RWPE1 (cell line): Measurements from ENCODE around the gene PRDM11.

Source experiments
- CTCF ChIA-PET: fragments of 350-600 bp; sonication (Branson Sonifier 250); formaldehyde crosslinking; extraction: SDS; loops from one replicate; lab custom pipeline; 2021; lab: Yijun Ruan, JAX
- POLR2A ChIA-PET: fragments of 400-600 bp; formaldehyde crosslinking; extraction: SDS; loops from one replicate; lab custom pipeline; 2020; ENCODE audit warnings: antibody characterized with exemption; ENCODE audit not compliant: low non-redundant PET; lab: Yijun Ruan, JAX
- DNase-seq: peaks from one replicate; pipeline ENCODE4 v3.0.0; 2012; ENCODE audit warnings: low spot score
- H3K27ac ChIP-seq: fragments of 450-650 bp; 2 replicates; pipeline ENCODE4 v1.5.1; 2017
- TF ChIP-seq, protein P1 (sequence below): fragments of 450-650 bp; conservative IDR thresholded peaks from 2 replicates; pipeline ENCODE4 v1.5.1; 2017; ENCODE audit warnings: low read depth, mild to moderate bottlenecking

PRDM11 gene

DNA sequence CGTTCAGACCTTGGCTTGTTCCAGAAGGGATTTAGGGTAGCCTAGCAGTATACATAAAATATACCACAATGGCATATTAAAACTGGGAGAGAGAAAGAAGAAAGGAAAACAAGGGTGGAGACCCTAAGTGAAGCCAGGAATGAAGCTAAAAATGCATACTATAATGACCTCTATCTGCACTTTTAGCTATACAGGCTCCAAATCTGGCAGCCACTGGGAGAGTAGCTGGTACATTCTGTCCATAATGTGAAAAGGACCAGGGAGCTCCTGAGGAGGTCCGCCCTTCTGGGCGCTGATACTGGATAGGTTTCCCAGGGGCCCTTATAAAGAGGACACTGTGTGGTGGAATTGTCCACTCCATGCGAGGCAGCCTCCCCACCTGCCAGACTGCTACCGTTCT, 42.8 kb downstream of the PRDM11 start:
- TF ChIP-seq, protein P1, sequence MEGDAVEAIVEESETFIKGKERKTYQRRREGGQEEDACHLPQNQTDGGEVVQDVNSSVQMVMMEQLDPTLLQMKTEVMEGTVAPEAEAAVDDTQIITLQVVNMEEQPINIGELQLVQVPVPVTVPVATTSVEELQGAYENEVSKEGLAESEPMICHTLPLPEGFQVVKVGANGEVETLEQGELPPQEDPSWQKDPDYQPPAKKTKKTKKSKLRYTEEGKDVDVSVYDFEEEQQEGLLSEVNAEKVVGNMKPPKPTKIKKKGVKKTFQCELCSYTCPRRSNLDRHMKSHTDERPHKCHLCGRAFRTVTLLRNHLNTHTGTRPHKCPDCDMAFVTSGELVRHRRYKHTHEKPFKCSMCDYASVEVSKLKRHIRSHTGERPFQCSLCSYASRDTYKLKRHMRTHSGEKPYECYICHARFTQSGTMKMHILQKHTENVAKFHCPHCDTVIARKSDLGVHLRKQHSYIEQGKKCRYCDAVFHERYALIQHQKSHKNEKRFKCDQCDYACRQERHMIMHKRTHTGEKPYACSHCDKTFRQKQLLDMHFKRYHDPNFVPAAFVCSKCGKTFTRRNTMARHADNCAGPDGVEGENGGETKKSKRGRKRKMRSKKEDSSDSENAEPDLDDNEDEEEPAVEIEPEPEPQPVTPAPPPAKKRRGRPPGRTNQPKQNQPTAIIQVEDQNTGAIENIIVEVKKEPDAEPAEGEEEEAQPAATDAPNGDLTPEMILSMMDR, result no peak
- ChIA-PET CTCF (interaction anchor here (0.5 kb wide), 1 partner anchor 182 kb away, joined by 3 read pairs; no protein-coding TSS in a partner anchor), POLR2A (interaction anchor here (0.5 kb wide), 1 partner anchor 1140 kb away, joined by 6 read pairs; no protein-coding TSS in a partner anchor)
- no peak overlapping the region for H3K27ac ChIP-seq
- DNase-seq, result no peak

DNA sequence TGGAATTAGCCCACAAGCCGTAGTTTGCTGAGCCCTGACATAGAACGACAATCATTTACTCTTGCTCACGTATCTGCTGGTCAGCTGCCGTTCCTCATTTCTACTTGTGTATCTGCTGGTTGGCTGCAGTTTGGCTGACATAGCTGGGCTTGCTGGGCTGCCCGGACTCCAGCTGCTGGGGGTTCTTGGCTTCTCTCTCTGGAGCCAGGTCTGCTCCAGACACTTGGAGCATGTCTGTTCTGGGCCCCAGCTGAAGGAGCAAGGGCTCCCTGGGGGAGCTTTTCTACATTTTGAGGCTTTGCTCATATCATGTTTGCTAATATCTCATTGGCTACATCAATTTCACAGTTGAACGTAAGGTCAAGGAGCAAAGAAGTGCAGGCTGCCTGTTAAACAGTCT, 47.3 kb downstream of the PRDM11 start:
- no peak for DNase-seq
- TF ChIP-seq, protein P1, result no peak
- ChIA-PET CTCF (no interaction called here), POLR2A (no interaction called here)
- no peak overlapping the region for H3K27ac ChIP-seq

DNA sequence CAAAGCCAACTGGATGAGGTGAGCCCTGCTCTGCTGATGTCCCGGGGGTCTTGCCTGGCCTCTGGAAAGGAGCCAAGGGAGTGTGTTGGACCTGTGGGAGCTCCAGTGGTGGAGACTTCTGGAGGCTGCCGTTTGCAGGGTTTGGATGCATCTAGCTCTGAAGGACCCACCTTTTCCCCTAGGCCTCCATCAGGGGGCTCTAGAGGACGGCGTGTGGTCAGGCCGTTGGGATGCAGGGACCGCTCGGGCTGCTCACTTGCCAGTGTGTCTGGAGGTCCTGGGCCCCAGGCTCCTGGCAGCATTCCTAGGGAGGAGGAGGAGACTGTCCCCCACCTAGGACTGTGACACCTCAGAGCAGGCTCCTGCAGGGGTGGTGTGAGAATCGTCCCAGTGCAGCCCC, 58.3 kb downstream of the PRDM11 start:
- CTCF ChIA-PET, result interaction anchor here (0.6 kb wide), 1 partner anchor 277 kb away, joined by 4 read pairs; no protein-coding TSS in a partner anchor
- no peak for DNase-seq

DNA sequence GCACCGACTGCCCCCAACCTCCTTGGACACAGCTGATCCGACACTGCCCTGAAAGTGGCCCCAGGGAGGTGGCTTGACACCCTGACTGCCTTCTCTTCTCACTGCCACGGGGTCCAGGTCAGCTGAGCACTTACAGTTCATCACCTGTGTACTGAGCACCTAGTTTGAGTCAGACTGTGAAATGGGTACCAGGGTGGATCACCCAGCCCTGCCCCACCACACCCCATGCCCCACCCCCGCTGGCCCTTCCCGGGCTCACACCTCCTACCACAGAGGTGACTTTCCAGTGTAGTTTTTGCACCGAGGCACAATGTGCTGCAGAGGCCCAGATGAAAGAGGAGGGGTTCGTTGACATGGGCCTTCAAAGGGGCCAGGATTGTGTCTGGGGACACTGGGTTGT, 59.5 kb downstream of the PRDM11 start:
- POLR2A ChIA-PET, result no interaction called here
- DNase-seq, result no peak
- CTCF ChIA-PET, result interaction anchor here (0.9 to 1.2 kb wide), 2 partner anchors 23 to 278 kb away, joined by 3 to 5 read pairs; no protein-coding TSS in a partner anchor
- TF ChIP-seq, protein P1, result no peak
- H3K27ac ChIP-seq, result no peak overlapping the region

More for the DNA sequence above, 58.3 kb downstream of the PRDM11 start:
- TF ChIP-seq, protein P1, result no peak
- POLR2A ChIA-PET, result no interaction called here
- H3K27ac ChIP-seq, result no peak overlapping the region

DNA sequence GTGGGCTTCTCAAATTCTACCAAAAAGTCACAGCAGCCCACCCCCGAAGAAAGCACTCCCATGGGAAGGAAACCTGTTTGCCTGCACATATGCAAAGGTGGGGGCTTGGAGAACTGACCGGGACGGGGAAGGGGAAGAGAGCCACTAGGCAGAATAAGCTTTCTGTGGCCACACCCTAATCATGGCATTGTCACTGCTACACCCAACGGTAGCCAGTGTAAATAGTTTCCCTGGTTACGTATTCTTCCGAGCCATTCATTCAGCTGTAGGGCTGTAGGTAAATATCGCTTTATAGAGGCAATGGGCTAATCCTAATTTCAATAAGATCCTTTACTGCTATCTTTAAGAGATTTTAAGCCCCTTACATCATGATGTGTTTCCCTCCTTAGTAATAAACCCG, 61.7 kb downstream of the PRDM11 start:
- TF ChIP-seq, protein P1, result no peak
- no peak overlapping the region for H3K27ac ChIP-seq
- CTCF ChIA-PET, result no interaction called here
- POLR2A ChIA-PET, result no interaction called here
- DNase-seq, result no peak

DNA sequence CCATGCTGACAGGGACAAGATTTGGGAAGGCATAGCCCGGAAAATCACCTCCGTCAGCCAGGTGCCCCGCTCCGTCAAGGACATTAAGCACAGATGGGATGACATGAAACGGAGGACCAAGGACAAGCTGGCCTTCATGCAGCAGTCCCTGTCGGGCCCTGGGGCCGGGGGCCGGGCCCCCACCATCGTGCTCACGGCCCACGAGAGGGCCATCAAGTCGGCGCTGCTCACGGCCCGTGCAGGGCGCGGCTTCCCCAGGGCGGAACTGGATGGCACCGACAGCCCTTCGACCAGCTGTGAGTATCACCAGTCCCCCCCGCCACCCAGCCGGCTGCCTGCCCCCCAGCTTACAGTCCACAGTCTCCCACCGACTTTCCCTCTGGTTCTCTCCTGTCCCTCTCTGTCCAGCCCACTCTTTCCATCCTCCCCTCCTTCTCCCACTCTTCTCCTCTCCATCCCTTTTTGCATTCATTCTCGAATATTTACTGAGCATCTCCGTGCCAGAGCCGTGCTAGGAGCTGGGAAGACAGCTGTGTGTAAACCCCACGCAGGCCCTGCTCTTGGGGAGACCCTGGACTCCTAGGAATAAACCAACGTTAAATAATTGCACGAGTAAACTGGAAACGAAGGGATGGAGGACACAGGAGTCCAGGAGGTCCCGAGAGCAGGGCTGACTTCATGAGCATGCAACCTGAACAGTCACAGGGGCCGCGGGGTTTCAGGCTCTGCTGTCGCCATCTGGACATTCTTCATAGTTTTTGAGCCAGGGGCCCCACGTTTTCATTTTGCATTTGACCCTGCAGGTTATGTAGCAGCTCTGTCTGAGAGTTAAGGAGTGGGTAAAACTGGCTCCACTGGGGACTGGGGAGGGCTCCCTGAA, 62.8 kb downstream of the PRDM11 start:
- no peak overlapping the region for H3K27ac ChIP-seq
- POLR2A ChIA-PET, result no interaction called here
- TF ChIP-seq, protein P1, result no peak
- CTCF ChIA-PET, result no interaction called here
- no peak for DNase-seq
